PC-9 (cell line): Measurements from ENCODE around the gene MTMR3.

Experiments
- CTCF ChIP-seq: fragments of 200-600 bp; sonication (generic); conservative IDR thresholded peaks from 2 replicates; pipeline ENCODE4 v1.6.1; 2017; ENCODE audit warnings: mixed run types, antibody characterized with exemption, mild to moderate bottlenecking, moderate library complexity
- EZH2 ChIP-seq: fragments of 200-600 bp; sonication (generic); IDR thresholded peaks from 2 replicates; pipeline ENCODE4 v1.8.0; 2017; ENCODE audit warnings: antibody characterized with exemption, low read depth

DNA sequence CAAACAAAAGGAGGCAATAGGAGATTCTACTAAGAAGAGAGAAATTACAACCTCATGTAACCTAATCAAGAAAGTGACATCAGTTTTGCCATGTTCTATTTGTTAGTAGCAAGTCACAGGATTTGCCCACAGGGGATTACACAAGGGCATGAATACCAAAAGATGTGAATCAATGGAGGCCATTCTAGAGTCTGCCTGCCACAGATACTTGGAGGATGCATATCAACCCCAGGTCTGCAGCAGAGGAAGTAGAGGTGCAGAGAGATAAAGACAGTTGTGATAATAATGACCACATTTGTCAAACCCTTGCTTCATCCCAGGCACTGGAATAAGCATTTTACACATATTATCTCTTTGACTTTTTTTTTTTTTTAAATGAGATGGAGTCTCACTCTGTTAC lies 42.5 kb upstream of the MTMR3 start:
- no peak for TF ChIP-seq CTCF
- TF ChIP-seq EZH2, result no peak
